Dermis blood vessel endothelial cell (primary cell): ENCODE data around the gene FMC1. TPM values are rescaled to one million over a fixed set of nuclear protein-coding genes. Genes with fewer than 3 reads are reported as not detected.
"Not testable (repeated sequence)": the region's sequence is repeated elsewhere in the genome, so short reads cannot be mapped to it uniquely, and the experiment has no call there.

Experiments used
- DNase-seq: peaks from one replicate; pipeline ENCODE4 v3.0.0; 2010
- total RNA-seq: library from RNA; depleted of rRNA; stranded (reverse); fragments of >200 nt; gene quantifications from 2 replicates; pipeline ENCODE4 v1.2.3, GENCODE V29; 2014

FMC1 gene, protein sequence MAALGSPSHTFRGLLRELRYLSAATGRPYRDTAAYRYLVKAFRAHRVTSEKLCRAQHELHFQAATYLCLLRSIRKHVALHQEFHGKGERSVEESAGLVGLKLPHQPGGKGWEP
- total RNA-seq, result 6.3 and 9.7 TPM in 2 replicates

DNA sequence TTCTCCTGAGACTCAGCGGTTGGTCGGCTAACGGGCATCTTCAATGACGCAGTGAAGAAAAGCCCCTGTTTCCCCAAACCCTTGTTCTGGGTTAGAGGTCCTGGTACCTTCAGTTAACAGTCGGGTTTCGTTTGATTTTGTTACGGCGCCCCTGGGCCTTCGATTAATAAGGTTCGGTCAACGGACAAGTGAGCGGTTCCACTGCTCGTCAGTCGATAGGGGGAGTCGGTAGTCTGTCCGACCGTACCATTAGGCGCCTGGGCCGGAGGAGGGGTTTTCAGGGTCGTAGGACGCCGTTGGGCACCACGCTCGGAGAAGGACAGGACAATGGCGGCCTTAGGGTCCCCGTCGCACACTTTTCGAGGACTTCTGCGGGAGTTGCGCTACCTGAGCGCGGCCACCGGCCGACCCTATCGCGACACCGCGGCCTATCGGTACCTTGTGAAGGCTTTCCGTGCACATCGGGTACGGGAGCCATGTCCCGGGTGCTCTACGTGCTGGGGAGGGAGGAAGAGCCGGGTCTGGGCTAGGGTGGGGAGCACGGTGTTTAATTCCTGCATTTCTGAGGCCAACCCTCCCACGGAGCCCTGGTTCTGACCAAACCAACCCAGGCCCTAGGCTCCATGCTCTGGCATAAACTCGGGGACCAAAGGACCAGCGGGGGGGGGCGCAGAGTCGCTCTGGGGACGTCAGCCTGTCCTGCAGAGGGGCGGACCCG lies at the start of gene FMC1:
Gene FMC1, plus strand, starts transcription at position 280 of the 718 bp plus-strand sequence. Its CDS starts 48 bp downstream, at position 328.
- peak; percentile 96 for DNase-seq

DNA sequence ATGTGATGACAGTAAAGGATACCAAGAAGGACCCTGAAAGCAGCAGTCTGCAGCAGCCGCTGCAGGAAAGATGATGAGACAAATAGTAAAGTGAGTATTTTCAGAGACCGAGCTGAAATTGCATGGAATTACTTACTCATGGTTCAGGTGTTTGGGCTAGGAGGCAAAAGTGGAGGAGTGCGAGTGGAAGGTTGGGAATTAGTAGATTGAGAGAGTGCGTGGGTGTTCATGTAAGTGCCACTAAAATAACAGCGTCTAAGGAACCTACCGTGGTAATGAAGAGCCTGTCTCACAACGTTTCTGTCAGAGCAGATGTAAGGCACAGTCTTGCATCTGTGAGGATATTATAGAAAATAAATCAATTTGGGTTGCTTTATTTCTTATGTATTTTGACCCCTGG lies 48.3 kb upstream of the FMC1 start:
- no peak for DNase-seq

DNA sequence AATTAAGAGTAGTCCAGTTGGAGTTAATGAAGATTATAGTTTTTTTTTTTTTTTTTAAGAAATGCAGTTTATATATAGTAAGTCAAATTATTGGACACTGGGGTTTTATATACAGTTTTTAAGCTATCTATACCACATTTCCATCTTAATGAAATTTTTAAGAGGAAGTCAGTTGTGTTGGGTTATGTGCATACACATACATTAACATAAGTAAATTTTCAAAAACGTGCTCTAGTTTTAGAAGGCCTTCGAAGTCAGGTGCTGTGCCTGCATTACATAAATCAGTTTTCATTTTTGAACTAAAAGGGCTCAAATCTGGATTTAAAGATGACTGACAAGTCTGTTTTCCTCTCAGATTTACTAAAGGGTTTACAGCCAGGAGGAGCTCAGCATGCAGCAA lies 47.6 kb upstream of the FMC1 start:
- no peak for DNase-seq

DNA sequence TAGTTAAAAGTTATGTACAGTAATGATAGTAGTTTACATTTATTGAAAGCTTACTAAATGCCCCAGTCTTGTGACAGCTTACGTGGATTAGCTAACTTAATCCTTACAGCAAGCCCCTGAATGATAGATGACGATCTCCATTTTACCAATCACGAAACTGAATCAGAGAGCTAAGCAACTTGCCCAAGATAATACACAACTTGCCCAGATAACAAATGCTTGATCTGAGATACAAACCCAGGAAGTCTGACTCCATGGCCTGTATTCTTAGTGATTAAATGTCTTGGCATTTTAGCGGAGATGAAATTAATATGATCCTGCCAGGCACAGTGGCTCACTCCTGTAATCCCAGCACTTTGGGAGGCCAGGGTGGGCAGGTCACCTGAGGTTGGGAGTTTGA lies 46.9 kb upstream of the FMC1 start:
- DNase-seq, result no peak

DNA sequence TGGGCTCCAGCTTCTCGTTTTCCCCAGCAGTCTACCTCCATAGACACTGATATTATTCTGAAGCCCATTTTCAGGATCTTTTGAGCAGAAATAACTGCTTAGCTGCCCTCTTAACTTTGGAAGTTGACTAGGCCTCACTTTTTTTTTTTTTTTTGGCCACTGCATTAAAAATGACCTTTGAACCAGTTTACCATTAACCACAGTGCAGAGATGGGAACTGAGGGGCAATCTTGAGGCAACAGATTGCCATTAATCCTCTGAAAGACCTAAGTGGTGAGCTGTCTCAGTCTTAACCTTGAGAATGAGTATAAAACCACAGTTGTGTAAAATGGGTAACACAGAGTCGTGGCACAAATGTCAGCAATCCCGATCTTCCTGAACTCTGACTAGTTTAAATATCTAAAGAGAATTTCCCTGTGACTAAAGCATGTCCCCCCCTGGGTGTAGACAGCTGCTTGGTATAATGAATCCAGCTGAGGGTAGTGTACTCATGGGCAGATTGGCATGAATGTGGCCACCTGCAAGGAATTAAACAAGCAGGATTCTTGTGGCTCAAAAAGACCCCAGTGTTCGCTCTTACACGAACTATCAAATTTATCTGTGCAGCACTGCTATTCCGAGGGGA lies 46.1 kb upstream of the FMC1 start:
- DNase-seq, result no peak

DNA sequence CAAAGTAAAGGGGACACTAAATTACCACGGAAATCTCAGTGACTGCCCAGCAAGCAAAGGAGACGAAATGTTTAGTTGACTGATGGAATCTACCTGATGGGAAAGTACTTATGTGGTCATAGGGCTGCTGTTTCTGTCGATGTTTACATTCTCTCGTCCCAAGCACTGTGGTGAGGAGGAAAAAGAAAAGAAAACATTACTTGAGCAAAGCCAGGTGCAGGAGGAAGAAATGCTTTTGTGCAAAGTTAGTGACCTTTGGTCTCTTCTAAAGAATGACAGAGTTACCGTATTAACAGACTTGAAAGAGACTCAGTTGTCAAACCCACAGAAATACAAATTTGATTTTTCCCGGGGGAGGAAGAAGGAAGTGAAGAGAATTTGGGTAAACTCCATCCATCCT lies 43.3 kb upstream of the FMC1 start:
- DNase-seq, result peak; percentile 19

DNA sequence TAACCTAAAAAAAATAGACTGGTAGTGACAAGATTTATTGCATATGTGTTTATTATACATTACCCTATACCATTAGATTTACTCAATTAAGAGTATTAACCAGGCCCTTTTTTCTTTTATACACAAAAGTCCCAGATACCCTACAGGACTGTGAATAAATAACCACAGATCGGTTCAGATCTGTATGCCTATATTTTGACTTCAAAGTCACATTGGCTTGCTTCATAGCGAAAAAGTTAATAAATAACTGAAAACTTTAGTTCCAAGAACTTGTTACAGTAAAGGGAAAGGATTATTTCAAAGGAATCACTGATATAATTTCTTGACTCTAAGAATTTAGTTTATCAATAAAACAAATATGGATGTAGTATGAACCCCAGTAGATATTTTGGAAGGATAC lies 41.8 kb upstream of the FMC1 start:
- DNase-seq, result no peak

DNA sequence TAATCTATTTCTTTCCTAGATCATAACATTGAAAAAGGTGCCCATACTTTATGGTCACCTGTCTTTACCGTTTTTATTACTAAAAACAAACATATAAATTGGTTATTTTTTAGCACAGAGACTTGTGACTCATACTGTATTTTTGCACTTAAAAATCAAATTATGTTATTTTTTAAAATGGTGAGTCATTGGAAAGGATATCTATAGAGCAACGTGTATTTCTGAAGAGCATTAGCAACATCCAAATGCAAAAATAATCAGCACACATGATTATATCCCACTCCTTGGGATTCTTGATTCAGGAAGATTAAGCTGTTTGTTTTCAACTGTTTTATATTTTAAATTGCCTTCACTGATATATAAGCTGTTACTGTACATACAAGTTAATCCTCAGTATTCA lies 40.7 kb upstream of the FMC1 start:
- peak; percentile 5 for DNase-seq

DNA sequence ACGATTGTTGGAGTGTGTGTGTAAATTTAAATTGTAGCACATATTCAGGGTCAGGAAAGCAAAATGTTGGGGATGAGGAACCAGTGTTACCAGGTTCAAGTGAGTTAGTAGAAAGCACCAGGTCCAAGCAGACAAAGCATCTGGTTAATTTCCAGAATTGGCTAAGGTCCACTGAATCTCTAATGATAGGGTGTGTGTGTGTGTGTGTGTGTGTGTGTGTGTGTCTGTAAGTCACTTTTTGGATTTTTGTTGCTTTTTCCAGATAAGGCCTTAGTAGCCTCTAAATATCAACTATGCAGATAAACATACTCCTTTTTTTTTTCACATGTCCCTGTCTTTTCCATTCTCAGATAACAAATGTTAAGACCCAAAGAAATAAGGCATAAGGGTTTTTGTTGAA lies 36.6 kb upstream of the FMC1 start:
- DNase-seq, result no peak

DNA sequence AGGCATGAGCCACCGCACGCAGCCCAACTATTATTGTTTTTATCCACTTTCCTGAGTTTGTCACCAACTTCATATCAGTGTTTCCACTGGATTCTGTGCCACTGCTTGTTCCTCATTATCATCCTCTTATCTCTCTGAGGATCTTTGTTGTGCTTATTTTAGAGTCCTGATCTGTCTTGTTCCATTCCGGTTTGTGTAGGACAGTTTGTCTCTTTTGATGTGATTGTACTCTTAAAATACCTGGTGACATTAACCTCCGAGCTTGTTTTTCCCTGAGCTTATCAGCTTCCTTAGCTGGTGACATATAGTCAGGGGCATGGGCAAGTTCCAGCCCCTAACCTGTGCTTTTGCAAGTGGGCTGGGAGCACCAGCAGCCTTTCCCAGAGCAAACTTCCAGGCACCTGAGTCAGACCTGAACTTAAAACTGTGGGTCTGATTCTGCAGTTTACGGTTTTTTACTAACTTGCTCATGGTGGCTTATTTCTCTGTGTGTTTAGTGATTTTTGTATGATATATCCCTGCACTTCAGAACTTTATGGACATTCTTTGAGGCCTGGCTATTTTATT lies 23.1 kb upstream of the FMC1 start:
- DNase-seq, result no peak

DNA sequence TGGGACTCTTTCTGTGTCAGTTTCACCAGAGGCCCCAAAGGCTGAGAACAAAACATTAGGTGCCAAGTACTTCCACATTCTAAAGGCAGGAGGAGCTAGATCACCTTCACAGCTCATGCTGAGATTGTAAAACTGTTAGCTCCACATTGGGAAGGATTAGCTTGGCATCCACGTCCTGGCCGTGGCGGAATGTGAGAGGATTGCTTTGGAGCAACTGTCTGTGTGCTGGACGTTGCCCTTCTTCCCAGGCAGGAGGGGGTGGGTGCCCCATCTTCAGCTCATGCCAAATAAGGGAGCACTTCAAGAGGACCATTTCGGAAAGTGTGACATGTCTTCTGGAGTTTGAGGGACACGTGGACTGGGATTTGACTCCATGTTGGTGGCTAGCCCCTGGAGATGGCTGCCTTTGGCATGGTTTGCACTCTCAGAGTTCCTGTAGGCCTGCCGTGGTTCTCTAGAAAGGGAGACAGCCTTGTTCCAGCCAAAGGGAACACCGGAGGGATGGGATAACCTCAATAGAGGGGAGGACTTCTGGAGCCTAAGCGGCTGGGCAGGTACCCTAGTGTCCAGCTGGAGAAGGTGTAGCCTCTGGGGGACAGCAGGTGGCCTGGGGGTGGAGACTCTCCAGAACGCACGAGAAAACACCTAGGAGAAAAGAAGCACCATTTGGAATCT lies 19.9 kb upstream of the FMC1 start:
- DNase-seq, result peak; percentile 41

DNA sequence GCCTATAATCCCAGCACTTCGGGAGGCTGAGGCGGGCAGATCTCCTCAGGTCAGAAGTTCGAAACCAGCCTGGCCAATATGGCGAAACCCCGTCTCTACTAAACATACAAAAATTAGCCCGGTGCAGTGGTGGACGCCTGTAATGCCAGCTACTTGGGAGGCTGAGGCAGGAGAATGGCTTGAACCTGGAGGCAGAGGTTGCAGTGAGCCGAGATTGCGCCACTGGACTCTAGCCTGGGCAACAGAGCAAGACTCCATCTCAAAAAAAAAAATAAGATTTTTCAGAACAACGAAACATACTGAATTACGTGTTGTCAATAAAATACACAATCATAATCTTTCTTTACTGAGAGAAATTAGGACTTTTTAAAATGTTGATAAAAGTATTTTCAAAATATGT lies 16.4 kb upstream of the FMC1 start:
- not testable (repeated sequence) for DNase-seq

DNA sequence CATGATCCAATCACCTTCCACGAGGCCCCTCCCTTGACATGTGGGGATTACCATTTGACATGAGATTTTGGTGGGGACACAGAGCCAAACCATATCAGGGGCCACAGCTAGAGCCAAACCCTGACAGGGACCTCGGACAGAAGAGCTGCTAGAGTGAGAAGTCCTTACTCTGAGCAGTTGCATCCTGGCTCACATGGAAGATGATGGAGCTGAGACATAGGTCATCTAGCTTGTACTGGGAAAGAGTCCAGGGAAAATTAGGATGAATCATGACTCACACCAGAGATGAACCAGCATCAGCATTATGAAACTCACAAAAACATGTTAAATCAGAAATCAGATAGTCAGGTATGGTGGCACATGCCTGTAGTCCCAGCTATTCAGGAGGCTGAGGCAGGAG lies 12.8 kb upstream of the FMC1 start:
- DNase-seq, result peak; percentile 15

DNA sequence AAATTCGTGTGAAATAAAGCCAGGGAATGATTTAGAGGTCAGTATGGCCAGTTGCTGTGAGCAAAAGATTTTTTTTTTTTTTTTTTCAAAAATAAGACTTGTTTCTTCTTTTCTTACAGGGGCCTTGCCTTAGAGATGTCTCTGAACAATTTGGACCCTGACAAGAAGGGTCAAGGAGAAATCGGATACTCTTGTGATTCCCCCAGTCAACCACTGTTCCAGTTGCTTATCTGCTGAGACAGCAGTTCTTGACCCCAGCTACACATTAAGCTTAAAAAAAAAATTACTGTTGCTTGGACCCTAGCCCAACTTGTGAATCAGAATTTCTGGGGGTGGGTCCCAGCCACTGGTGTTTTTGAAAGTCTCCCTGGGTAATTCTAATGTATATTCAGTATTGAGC lies 12.0 kb upstream of the FMC1 start:
- no peak for DNase-seq

DNA sequence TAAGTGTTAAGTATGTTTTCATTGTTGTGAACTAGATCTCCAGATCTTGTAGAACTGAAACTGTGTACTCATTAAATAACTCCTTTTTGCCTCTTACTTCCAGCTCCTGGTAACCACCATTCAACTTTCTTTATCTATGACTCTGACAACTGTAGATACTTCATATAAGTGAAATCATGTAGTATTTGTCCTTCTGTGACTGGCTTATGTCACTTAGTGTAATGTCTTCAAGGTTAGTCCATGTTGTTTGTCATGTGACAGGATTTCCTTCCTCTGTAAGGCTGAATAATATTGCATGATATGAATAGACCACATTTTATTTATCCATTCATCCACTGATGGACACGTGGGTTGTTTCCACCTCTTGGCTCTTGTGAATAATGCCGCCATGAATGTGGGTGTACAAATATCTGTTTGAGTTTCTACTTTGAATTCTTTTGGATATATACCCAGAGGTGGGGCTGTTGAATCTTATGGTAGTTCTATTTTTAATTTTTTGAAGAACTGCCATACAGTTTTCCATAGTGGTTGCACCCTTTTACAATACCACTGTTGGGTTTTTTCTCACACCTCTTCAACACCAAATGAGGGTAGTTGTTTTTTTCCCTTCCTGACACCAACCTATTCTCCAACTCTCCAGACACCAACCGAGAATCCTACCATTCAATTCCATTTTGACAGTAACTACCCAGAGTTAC lies 10.7 kb upstream of the FMC1 start:
- DNase-seq, result no peak

DNA sequence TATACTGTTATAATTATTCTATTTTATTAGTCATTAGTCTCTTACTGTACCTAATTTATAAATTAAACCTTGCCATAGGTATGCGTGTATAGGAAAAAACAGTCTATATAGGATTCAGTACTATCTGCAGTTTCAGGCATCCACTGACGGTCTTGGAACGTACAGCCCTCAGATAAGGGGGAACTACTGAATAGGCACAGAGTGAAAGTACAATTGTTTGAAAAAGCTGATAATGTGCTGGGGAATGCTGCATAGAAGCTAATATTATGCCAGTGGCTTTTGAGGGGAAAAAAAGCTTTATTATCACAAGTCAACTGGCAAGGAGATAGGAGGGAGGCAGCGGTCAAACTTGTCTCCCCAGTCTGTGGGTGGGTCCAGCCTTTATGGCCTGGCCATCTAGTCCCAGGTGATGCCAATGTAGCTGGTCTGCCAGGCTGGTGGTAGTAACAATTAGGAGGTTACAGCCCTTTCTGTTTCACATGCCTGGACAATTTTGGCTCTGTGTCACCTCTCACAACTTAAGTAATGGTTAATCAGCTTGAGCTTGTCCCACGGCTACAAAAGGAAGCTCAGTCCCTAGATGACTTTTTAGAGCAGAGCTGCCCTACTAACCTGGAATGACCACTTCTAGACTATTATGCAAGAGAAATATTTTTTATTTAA lies 8.3 kb upstream of the FMC1 start:
- no peak for DNase-seq

DNA sequence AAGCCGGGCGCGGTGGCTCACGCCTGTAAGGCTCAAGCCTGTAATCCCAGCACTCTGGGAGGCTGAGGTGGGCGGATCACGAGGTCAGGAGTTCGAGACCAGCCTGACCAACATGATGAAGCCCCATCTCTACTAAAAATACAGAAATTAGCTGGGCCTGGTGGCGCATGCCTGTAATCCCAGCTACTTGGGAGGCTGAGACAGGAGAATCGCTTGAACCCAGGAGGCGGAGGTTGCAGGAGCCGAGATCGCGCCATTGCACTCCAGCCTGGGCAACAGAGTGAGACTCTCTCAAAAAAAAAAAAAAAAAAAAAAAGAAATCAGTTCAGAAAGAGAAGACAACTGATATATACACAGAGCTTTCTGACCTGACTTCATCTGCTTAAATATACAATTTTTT lies 7.7 kb upstream of the FMC1 start:
- DNase-seq, result not testable (repeated sequence)

DNA sequence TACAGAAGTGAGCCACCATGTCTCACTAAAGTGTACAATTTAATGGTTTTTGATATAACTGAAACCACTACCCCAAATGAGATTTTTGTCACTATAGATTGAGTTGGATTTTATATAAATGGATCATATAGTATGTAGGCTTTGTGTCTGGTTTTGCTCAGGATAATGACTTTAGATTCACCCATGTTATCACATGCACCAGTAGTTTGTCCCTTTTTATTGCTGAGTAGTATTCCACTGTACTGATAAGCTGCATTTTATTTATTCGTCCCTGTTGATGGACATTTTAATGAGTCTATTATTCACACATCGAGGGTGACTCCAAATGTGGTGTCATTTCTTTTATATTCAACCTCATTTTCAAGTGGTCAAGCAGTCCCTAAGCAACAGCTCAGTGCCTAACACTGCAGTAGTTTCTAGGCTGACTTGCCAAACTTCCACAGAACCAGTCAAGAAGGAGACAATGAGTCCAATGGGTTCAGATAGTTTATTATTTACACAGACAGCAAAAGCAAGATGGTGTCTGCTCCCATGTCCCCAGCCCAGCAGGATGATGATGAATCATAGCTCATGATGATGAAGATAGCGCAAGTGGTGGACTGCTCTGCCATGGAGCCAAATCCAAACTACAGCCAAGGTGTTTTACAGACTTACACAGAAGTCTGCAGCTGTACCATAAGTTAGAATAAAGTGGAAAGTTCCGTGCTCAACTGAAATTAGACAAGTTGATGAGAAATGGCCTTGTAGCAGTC lies 6.6 kb upstream of the FMC1 start:
- DNase-seq, result no peak

DNA sequence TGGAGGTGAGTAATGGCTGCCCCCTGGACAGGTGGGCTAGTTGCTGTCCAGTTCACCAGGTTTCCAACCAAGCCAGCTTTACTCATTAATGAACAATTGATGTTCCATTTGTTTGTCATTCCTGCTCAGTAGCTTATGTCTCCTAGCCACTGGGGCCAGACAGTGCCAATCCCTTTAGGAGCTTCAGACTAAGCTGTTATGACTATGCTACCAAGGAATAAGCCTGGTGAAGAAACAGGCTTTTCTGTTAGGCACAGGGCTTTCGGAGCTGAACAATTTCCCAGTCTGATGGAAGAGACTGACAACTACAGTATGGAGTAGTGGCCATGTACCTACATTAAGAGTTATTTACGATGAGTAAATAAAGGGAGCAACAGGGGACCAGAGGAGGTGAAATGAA lies 2.1 kb upstream of the FMC1 start:
- DNase-seq, result no peak

DNA sequence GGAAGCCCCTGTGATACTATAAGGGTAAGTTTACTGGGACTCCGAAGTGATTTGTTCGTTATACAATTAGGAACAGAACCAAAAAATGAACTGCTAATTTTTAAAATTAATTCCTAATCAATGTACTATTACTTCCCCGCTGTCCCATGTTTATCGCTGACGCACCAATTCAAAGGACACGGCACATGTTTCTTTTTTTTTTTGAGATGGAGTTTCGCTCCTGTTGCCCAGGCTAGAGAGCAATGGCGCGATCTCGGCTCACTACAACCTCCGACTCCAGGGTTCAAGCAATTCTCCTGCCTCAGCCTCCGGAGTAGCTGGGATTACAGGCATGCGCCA lies 1.5 kb upstream of the FMC1 start:
- no peak for DNase-seq

DNA sequence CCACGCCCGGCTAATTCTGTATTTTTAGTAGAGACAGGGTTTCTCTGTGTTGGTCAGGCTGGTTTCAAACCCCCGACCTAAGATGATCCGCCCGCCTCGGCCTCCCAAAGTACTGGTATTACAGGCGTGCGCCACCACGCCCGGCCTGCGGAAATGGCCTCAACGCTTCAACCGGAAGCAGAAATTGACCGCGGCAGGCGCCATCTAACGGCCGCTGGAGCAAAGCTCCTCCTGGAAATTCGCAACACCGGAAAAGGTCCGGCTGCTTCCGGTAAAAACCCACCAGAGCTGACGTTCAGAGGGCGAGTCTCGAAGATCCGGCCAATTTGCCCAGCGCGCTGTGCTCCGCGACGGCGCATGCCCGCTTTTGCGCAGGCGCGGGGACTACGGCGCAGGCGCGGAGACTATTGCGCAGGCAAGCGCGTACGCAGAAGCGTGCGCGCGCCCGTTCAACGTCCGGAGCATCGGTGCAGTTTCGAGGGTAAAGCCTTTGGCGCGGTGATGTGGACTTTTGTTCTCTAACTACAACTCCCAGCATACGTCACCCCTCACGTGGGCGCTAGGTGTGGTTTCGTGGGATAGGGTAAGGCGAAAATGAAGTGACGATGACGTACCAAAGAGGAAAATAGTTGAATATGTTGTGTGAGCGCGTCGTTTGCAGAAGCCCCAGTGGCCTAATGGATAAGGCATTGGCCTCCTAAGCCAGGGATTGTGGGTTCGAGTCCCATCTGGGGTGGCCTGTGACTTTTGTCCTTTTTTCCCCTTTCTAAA lies 915 bp upstream of the FMC1 start:
- DNase-seq, result peak; percentile 100
